ENCODE data around the gene ADAMTS8.

Gene ADAMTS8

GRCh38 chr11:130428316-130429119 is at the start of gene ADAMTS8:
ADAMTS8 (minus strand) TSS chr11:130428609; CDS start chr11:130428286, 323 bp downstream.
- no peak for DNase-seq (ENCODE audit: low read depth in 2 of 3, low spot score in 2 of 3)

GRCh38 chr11:130477586-130478203 is 49.3 kb upstream of the ADAMTS8 start:
- DNase-seq (ENCODE audit: low read depth in 2 of 3, low spot score in 2 of 3): no peak

GRCh38 chr11:130476922-130477491 is 48.6 kb upstream of the ADAMTS8 start:
- DNase-seq (ENCODE audit: low read depth in 2 of 3, low spot score in 2 of 3): no peak

GRCh38 chr11:130476200-130476921 is 48.0 kb upstream of the ADAMTS8 start:
- DNase-seq (ENCODE audit: low read depth in 2 of 3, low spot score in 2 of 3): no peak

- no peak for DNase-seq (ENCODE audit: low read depth in 2 of 3, low spot score in 2 of 3)
Observed at GRCh38 chr11:130475426-130476053, 47.1 kb upstream of the ADAMTS8 start.

- DNase-seq (ENCODE audit: low read depth in 2 of 3, low spot score in 2 of 3): no peak
Observed at GRCh38 chr11:130474637-130475400, 46.4 kb upstream of the ADAMTS8 start.

DNA sequence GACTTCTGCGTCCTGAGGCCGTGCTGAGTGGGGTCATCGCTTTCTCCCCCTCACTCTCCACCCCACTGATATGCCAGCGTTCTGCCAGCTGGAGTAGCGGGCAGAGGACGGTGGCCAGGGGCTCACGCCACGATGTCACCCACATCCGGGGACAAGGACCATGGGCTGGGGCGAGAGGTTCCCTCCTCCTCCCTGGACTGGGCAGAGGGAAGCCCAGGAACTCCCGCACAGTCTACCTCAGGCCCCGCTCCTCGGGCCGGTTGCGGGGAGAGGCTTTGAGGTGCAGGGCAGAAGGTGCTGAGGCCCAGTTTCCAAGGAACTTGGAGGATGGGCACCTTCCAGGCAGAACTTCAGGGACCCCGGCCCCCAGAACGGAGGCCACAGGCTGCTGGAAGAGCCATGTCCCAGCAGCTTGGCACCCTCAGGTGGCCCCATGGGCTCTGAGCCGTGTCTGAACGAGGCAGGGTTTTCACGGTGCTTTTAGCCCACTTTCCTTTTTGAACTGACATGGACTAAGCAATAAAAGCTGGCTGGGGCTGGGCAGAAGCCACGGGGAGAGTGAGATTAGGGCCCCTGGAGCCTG is 45.5 kb upstream of the ADAMTS8 start:
- no peak for DNase-seq (ENCODE audit: low read depth in 2 of 3, low spot score in 2 of 3)

DNA sequence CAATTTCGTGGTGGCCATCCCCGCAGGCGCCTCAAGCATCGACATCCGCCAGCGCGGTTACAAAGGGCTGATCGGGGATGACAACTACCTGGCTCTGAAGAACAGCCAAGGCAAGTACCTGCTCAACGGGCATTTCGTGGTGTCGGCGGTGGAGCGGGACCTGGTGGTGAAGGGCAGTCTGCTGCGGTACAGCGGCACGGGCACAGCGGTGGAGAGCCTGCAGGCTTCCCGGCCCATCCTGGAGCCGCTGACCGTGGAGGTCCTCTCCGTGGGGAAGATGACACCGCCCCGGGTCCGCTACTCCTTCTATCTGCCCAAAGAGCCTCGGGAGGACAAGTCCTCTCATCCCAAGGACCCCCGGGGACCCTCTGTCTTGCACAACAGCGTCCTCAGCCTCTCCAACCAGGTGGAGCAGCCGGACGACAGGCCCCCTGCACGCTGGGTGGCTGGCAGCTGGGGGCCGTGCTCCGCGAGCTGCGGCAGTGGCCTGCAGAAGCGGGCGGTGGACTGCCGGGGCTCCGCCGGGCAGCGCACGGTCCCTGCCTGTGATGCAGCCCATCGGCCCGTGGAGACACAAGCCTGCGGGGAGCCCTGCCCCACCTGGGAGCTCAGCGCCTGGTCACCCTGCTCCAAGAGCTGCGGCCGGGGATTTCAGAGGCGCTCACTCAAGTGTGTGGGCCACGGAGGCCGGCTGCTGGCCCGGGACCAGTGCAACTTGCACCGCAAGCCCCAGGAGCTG is 44.8 kb upstream of the ADAMTS8 start:
- DNase-seq (ENCODE audit: low read depth in 2 of 3, low spot score in 2 of 3): no peak

GRCh38 chr11:130472434-130472961 is 44.1 kb upstream of the ADAMTS8 start:
- no peak for DNase-seq (ENCODE audit: low read depth in 2 of 3, low spot score in 2 of 3)

DNA sequence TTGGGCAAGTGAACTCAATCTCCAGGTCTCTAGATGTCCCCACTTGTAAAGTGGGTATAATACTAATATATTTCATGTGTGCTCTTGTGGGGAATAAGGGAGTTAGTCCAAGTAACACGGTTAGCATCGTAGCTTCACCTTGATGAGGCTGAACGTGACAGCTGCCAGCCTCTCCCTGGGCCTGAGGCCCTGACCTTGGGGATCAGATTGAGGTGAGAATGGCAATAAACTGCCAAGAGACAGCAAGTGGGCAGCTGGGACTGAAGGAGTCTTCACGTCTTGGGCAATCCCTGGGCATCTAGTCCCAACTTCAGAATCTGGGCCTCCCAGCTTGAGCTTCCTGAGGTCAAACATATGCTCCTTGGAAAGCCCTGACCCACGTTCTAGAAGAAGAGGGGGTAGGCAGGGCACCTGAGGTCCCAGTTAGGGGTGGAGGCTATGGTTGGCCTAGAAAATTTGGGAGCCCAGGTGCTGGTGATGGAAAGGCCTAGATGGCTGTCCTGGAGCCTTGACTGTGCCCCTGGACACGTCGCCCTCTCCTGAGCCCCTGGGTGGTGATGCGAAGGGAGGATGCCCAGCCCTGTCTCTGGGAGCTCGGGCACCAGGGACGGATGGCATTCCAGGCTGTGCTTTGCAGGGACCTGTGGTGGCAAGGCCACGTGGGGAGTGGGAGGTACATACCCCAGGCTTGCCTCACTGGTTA is 43.5 kb upstream of the ADAMTS8 start:
- no peak for DNase-seq (ENCODE audit: low read depth in 2 of 3, low spot score in 2 of 3)

DNA sequence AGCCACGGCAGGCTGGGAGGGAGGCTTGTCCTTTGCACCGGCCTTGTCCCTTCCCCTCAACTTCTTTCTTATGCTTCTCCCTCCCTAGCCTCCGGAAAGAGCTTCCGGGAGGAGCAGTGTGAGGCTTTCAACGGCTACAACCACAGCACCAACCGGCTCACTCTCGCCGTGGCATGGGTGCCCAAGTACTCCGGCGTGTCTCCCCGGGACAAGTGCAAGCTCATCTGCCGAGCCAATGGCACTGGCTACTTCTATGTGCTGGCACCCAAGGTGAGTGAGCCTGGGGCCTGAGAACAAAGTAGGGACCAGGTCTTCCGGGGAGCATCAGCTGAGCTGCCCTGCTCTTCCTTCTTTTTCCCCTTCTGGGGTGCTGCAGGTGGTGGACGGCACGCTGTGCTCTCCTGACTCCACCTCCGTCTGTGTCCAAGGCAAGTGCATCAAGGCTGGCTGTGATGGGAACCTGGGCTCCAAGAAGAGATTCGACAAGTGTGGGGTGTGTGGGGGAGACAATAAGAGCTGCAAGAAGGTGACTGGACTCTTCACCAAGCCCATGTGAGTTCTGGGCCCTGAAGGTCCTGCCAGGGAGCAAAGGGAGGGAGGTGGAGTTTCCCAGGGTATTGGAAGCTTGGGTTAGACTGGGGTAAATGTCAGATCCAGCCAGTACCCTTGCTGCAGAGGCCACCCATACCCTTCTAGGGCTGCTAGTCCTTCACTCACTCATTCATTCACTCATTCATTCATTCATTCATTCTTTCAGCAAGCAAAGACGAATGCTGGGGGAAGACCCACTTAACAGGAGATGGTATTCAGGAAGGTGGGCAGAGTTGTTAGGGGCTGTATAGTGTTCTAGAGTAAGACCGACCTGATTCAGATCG is 42.7 kb upstream of the ADAMTS8 start:
- DNase-seq (ENCODE audit: low read depth in 2 of 3, low spot score in 2 of 3): no peak

- DNase-seq (ENCODE audit: low read depth in 2 of 3, low spot score in 2 of 3): no peak
Observed at GRCh38 chr11:130469181-130469580, 40.8 kb upstream of the ADAMTS8 start.

DNA sequence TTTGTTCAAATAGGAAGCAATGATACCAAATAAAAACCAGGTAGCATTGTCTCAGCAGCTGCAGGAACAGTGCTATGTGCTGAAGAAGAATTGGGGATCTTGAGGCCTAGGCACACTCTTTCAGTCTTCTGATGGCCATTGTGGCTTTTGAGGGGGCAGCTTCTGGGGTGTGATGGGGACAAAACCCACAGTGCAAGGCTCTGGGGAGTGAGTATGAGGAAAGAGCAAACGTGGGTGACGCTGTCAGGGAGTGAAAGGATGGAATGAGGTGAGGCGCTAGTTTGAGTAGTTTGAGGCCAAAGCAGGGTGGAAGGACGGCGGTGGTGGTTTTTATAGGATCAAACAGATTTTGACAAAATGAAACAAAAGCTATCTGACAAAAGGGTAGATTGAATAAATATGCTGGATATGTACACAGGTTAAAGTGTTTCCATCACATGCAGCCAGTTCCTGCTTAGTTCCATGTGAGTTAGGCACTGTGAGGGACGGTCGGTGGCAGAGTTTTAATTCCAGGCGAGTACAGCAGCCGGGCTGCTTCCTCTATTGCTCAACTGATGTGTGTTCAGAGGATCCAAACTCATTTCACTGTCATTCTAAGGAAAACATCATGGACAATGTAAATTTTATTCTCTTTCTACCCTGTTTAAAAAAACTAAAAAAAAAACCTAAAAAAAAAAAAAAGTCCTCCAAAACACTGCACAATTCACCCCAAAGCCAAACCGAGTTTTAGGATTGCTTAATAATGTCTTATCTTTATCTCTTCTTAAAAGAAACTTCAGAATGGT is 38.9 kb upstream of the ADAMTS8 start:
- DNase-seq (ENCODE audit: low read depth in 2 of 3, low spot score in 2 of 3): no peak

DNA sequence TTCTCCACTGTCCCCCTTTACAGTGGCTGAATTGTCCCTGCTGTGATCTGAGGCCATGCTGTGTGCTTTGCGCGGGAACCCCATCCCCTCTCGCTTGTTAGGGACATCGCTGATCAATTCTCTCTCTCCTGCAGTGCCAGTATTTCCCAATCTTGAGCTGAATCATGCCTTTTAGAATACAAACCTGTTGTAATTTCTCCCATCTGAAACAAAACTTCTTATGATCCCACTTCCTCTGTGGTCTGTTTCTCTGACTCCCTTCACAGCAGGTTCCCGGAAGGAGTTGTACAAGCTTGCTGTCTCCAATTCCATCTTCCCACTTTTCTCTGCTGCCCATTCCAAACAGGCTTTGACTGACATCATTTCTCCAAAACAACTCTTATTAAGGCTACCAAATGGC is 36.9 kb upstream of the ADAMTS8 start:
- DNase-seq (ENCODE audit: low read depth in 2 of 3, low spot score in 2 of 3): no peak

GRCh38 chr11:130464291-130464812 is 35.9 kb upstream of the ADAMTS8 start:
- DNase-seq (ENCODE audit: low read depth in 2 of 3, low spot score in 2 of 3): no peak

GRCh38 chr11:130462931-130463330 is 34.5 kb upstream of the ADAMTS8 start:
- no peak for DNase-seq (ENCODE audit: low read depth in 2 of 3, low spot score in 2 of 3)

Data from activated CD8-positive, alpha-beta memory T cell treated with anti-CD3 and anti-CD28 coated beads for 48 hours (primary cell).